SKM-1 treated with dmso at 0.1 percent for 144 hours (cell line): ENCODE data around the gene LDB2.
"Not testable (repeated sequence)": the region's sequence is repeated elsewhere in the genome, so short reads cannot be mapped to it uniquely, and the experiment has no call there.

Experiments
- DNase-seq: peaks from one replicate; lab custom pipeline; 2025; ENCODE audit not compliant: unreplicated experiment; lab: John Stamatoyannopoulos, UW

The LDB2 gene

DNA sequence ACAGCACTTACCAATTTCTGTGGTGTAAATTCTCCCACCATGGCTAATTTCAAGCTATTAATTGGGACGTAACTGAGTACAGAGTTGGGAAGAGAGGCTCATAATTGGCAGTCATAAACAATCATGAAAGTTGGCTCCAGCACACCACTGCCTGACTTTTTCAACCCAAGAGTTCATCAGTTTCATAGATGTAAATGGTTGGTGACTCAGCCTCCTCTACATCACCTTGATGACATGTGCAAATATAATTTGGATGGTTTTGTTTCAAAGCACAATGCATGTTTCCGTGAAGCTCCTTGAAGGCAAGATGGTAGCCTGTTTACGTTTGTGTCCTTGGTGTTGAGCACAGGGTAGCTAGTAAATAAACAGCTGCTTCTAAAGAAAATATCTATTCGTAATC lies 235.1 kb downstream of the LDB2 start:
- no peak for DNase-seq

DNA sequence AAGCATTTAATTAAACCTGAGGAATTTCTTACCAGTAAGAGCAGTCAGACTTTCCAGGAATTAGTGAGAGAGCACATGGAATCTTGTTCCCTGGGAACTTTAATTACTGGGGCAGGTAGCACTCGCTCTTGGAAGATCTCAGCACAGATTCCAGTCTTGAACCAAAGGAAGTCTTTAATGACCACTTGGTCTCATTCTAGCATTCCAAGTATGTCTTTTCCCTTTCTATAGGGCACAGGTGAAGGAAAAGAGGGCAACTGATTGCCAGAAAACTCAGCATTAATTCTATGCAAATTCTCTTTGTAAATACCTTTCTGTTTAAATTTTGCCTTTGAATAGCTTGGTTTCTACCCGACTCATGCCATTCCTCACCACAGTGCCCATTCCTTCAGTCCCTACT lies 236.6 kb downstream of the LDB2 start:
- DNase-seq = no peak

DNA sequence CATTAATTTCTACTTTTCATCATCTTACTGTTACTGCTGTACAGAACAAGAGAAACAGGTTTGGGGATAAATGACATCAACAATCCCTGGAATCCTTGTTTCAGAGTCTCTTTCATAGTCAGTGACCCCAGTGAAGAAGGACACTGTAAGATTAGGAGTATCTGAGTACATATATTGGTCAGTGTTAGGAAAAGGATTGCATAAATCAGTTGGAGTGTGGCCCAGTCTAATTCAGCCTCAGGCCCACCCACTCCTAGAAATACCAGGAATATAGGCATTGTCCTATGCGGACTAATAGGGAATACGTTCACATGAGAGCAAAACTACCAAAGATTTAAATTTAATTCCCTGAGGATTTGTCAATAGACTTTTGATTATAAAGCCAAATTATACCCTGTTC lies 237.8 kb downstream of the LDB2 start:
- no peak for DNase-seq

DNA sequence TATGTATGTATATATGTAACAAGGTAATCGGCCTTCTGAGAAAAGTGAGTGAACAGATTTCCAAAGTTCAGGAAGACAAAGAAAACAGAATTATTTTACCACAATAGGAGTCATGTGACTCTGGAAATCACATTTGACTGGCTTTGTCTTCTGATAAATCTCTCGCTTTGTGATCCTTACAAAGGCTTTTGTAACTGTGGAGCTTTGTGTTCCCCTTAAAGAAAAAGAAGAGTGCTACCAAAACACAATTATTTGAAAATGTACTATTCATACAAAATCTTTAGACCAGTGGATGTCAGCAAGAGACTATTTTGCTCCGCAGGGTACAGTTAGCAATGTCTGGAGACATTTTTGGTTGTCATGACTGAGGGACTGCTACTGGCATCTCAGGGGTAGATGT lies 238.8 kb downstream of the LDB2 start:
- DNase-seq = no peak

DNA sequence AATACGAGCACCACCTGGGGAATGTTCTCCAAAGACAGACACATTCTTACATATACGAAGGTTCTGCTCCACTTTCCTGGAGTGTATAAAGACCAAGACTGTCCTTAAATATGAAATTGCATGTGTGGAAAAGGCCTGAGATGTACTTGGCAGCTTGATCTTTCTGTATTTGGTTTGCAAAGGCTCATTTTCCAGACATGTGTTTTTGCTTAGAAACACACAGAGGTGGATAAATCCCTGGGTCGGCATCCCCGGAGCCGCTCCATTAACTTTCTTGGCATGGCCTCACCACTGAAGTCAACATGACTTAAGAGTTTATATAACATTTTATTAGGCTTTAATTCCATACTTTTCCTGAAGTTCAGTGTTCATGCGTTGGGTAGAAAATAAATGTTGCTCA lies 239.4 kb downstream of the LDB2 start:
- DNase-seq = no peak

DNA sequence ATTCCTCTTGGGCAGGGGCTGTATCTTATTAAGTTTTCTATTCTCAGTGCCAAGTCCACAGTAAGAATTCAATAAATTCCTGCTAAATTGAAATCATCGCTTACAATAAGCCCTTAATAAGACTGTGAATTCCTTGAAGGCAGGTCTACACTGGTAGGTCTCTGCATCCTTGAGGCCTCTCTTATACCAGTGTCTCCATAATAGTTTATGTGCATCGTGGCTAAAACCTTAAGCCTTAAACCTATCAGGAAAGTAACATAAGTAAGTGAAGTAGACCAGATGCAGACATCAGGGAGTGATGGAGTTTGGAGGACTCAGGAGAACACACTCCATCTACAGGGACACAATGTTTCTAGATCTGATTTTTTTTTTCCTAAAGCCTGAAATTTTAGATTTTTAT lies 240.3 kb downstream of the LDB2 start:
- no peak for DNase-seq

DNA sequence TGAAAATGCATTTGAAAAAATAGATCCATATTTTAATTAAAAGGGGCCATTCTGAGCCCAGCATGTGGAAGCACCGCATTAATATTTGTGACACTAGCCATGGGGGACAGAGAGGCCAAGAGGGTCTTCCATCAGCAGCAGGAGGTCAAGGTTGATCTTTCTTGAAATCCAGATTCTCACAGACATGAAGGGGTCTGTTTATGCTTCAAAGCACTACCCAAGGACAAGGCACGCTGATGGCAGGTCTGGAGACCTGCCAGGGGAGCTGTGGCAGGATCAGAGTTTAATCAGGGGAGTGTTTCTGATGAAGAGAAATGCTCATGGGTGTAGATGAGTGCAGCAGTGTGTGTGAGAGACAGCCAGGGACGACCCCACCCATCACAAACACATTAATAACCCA lies 243.3 kb downstream of the LDB2 start:
- DNase-seq = no peak

DNA sequence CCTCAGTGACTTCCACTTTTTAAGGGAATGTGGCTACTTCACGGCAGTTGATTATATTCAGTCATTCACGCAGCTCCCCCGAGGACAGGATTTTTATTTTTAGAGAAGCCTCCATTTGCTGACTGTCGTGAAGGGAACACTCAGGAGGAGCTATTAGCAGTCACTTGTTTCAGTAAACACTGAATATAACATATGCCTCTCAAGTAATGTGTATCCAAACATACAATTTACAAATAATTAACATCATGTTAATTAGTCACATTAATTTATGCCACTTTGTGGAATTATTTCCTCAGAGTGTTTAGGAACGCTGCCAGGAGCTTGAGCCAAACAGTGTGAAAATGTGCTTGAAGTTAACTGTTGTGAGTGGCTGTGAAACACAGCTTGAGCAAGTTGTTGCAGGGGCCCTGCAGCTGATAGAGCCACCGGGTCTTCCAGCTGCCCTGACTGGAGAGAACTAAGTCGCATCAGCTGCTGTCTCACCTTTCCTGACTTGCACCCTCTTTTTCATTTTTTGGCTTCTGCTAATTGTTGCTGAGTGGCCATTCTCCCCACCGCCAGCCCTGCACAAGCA lies 245.6 kb downstream of the LDB2 start:
- no peak for DNase-seq

DNA sequence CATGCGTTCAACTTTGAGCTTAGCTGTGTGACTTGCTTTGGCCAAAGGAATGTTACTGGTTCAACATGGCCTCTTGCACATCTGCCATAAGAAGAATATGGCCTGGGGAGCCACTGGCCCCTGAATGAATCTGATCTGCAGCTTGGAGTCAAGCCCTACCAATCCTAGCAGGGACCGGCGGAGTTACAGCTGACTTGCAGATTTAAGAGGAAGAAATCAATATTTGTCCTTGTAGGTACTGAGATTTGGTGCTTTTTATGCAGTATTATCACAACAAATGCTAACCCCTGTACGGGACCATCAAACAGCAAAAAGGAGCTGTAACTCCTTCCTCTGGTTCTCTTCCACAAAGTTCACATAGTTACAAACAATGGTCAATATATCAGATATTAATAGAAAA lies 252.0 kb downstream of the LDB2 start:
- DNase-seq = no peak

DNA sequence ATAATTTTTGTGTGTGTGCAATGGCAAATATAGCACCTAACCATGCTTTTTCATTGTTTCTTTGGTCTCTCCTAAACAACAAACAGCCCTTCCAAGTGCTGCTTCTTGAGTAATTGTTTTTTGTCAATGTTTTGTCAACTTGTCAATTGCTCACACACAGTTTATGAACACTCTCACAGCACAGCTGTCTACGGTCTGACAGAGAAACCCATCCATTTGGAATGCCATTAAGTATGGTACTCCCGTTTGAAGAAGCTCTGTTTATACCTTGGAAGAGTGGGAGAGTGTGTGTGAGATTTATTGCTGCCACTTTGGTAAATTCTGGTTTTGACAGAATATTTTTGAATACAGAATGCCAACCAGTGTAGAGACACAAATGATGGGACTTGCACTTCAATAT lies 254.6 kb downstream of the LDB2 start:
- DNase-seq = no peak

DNA sequence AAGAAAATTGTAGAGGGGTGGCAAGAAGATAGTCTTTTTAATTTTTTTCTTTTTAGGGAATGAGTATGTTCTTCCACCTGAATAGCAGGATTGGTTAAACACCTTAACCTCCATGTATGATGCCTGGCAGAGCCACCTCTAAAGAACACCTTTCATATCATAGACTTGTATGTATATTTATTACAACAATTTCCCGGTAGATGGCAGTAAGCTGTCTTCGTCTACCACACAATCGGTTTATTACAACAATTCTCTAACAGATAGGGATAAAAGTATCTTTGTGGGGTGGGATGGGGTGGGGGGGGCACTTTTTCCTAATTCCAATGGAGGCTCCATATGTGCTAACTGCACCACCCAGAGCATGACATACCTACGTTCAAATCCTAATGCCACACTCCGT lies 255.5 kb downstream of the LDB2 start:
- no peak for DNase-seq

DNA sequence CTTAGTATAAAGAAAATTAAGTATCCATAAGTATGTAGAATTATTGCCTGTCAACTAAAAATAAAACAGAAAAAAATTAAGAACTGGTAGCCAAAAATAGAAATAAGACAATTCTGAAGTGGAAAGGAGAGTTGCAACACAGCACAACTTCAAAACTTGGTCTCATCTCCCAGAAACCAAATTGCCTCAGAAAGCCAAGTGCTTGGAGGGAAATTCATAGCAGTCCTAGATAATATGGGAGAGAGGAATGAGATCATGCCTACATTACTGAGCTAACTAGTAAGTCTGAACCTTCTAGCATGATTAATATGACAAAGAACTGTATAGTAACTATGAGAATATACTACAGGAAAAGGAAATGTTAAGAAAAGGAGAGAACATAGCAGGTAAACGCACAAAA lies 256.5 kb downstream of the LDB2 start:
- no peak for DNase-seq

DNA sequence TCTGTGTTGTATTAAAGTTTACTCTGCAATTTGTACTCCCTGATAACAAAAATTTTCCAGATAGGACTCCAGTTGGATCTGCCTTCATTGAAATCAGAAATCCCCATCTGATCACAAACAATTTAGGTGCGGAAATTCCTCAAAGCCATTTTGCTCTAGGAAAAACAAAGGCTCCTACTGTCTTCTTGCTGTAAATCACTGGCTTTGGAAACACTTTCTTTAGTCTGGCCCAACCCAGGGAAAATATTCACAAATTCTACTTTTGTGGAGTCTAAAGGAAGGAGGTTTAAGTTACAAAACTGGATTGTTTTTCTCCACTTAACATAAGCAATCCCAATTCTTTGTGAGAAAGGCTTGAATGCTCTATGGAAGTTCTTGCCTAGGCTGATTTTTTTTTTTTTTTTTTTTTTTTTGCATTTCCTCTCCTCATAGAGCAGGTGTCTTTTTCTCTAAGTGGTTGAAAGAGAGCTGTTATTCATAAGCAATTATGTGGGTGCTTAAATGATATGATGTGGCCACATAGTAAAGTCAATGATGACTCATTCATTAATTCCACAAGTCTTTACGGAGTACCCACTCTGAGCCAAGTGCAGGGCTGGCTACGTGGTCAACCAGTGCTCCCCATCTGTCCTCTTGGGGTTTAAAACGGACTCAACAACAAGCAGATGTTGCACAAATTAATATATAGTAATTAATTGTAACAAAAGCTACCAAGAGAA lies 261.4 kb downstream of the LDB2 start:
- DNase-seq = no peak

DNA sequence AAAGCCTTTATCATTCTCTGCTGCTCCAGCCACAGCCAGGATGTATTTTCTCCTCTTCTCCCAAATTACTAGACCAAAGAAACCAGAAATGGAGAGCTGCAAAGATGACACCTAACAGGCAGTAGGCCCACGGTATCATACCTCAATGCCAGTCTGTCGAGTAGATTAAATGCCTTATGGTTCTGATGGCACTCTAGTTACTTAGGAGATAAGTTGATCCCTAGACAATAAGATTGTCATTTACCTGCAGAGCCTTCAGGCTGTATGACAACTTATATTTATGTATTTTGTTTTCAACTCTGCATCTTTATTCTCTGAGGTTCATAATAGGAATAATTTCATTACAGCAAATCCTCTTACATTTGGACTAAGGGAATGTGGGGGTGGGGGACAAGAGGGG lies 262.1 kb downstream of the LDB2 start:
- no peak for DNase-seq

DNA sequence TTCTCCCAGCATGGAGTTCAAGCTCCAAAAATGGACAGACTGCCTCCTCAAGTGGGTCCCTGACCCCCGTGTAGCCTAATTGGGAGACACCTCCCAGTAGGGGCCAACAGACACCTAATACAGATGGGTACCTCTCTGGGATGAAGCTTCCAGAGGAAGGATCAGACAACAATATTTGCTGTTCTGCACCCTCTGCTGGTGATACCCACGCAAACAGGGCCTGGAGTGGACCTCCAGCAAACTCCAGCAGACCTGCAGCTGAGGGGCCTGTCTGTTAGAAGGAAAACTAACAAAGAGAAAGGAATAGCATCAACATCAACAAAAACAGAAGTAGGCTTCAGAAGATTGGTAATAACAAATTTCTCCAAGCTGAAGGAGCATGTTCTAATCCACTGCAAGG lies 269.2 kb downstream of the LDB2 start:
- DNase-seq = not testable (repeated sequence)

DNA sequence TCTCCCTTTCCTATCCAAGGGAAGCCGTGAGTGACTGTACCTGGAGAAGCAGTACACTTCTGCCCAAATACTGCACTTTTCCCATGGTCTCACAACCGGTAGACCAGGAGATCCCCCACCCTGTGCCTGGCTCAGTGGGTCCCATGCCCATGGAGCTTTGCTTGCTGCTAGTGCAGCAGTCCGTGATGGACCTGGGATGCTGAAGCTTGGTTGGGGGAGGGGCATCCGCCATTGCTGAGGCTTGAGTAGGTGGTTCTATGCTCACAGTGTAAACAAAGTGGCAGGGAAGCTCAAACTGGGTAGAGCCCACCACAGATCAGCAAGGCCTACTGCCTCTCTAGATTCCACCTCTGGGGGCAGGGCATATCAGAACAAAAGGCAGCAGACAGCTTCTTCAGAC lies 269.6 kb downstream of the LDB2 start:
- DNase-seq = not testable (repeated sequence)

DNA sequence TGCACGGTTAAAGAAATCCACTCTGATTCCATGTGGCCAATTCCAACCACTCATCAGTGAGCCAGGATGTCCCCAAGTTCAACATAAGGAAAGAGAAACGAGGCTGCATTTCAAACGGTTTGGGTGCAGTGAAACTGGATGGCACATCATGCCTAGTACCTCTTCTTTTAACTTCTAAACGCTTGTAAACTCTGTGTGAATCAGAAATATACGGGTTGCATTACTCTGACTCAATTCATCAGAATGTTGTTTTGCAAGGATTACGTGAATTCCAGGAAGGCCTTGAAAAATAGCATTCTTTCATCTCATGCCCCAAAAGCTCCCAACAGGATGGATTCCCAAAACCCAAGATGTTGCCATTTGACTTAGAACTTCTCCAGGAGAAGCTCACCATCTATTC lies 270.4 kb downstream of the LDB2 start:
- DNase-seq = no peak

DNA sequence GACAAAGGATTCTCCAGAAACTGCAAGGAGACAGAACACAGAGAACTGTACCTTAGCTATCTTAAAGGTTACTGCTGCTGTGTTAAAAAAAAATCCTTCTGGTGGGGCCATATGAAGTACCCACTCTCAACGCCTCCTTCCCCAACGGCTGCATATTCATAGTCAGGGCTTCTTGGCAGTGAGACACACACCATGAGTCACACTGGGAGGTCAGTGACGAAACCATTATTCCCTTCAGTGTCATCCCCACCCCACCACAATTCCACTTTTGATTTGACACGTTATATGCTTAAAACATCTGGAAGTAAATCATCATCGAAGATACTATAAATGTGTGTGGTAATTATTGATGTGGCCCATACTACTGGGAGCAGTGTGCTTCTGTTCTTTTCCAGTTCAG lies 271.5 kb downstream of the LDB2 start:
- no peak for DNase-seq

DNA sequence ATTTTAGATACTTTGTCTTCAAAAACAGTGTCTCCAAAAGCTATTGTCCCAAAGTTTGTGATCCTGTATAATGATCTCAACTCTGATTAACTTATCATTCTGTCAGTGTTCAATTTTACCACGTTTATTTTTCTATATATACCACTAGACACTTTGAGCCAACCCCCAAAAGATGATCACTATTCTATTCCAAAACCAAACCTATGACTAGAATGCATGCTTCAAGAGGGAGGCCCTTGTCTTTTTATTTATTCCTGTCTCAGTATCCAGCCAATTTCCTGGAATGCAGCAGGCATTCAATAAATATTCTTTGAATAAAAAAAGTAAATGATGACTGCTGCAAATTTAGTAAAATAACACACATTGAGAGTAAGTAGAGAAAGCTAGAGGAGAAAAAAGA lies 275.6 kb downstream of the LDB2 start:
- DNase-seq = no peak

DNA sequence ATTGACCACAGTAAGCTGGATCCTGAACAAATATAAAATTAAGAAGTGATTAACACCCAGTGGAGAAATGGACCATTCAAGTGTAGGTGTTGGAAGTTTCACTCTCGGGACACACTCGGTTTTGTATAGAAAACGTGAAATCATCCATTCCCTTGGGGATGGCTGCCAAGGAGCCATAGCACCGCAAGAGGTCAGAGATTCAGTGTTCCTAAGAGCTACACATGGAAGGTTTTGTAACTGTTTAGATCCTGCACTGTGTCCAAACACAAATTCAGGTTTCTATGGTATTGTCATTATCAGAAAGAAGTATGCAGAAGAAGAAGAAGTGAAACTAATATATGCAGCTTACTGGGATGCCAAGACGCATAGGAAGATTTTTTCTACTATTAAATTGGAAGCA lies 281.0 kb downstream of the LDB2 start:
- no peak for DNase-seq

DNA sequence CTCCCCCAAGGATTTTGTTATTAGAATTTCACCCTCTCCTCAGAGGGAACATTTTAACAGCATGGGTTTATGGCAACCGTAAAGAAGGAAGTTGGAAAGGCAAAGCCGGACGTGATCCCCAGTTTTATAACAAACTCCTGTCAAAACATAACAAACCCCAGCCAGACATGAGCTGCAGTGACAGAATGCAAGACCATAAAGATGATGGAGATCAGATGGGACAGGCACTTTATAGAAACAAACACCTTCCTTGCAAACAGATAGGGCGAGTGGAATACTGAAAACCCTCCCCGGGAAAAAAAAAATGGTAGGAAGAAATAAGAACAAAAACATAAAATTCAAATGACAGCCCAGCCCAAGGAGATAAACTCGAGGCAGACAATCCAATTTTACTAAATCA lies 281.4 kb downstream of the LDB2 start:
- DNase-seq = no peak

DNA sequence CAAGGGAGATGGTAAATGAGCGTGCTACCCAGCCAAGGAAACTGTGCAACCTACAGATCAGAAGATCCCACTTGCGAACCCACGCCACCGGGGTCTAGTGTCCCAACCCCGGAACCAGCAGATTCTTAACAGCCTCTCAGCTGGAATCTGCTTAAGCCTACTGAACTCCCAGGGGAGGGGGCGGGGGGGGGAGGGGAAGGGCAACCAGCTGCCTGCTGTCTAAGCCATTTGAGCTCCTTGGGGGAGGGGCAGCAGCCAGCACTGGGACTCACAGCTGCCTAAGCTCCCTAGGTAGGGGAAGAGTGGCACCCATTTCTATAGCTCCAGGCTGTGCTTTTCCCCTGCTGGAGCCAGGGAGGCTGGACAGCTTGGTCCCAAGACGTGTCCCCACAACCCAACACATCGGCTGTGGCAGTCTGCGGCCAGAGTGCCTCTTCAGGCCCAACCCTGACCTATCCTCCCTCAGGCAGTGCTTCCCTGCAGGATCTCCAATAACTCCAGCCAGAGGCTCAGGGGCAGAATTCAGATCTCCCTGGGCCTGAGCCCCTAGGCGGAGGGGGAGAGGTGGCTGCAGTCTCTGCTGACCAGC lies 289.2 kb downstream of the LDB2 start:
- DNase-seq = no peak

DNA sequence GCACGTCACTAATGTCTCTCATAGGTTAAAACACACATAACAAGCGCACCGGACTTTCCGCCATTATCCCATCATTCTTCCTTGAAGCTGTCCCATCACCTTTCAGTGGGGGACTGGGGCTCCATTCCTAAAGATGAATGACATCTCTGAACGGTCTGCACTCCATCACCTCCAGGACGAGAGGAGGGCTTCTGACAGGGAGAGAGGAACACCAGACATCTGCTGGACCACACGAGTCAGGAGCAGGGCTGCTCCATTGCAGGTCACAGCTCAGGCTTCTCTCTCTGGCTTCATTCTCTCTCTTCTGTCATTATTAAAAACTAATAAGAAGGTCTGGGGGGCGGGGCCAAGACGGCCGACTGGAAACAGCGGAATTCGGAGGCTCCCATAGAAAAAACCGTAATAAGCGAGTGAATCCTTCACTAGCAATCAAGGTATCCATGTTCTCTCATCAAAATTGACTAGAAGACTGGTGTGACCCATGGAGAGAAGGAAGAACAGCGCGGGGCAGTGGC lies 289.8 kb downstream of the LDB2 start:
- DNase-seq = no peak
